HepG2 (cell line): ENCODE results near the gene TUBB. TPM values are rescaled to one million over a fixed set of nuclear protein-coding genes. Genes with fewer than 3 reads are reported as not detected.

Experiments used
- BATF2 ChIP-seq: sonication (generic); formaldehyde crosslinking; IDR thresholded peaks from 2 replicates; pipeline ENCODE4 v1.8.0; 2022; ENCODE audit warnings: mild to moderate bottlenecking, missing genetic modification reagents, moderate library complexity
- BCL6 ChIP-seq: IDR thresholded peaks from 2 replicates; pipeline ENCODE4 v1.6.1; 2016; ENCODE audit warnings: missing genetic modification reagents, missing compliant biosample characterization
- CHD2 ChIP-seq: IDR thresholded peaks from 2 replicates; pipeline ENCODE4 v1.6.1; 2011; ENCODE audit warnings: low read depth, low read length, improper control_type of control experiment
- E2F1 ChIP-seq: sonication (generic); formaldehyde crosslinking; IDR thresholded peaks from 2 replicates; pipeline ENCODE4 v1.5.0; 2020; ENCODE audit warnings: missing genetic modification reagents
- FUBP1 ChIP-seq: sonication (generic); formaldehyde crosslinking; IDR thresholded peaks from 2 replicates; pipeline ENCODE4 v1.5.1; 2020; ENCODE audit warnings: missing genetic modification reagents, mild to moderate bottlenecking, borderline replicate concordance
- HMG20A ChIP-seq: IDR thresholded peaks from 2 replicates; pipeline ENCODE4 v1.6.1; 2016; ENCODE audit warnings: borderline replicate concordance
- IKZF1 ChIP-seq: fragments of 450-650 bp; IDR thresholded peaks from 2 replicates; pipeline ENCODE4 v1.7.1; 2016
- JDP2 ChIP-seq: sonication (generic); formaldehyde crosslinking; IDR thresholded peaks from 2 replicates; pipeline ENCODE4 v1.8.1; 2022; ENCODE audit warnings: missing genetic modification reagents, borderline replicate concordance
- JUNB ChIP-seq: sonication (generic); formaldehyde crosslinking; IDR thresholded peaks from 2 replicates; pipeline ENCODE4 v1.8.0; 2022; ENCODE audit warnings: missing genetic modification reagents, mild to moderate bottlenecking, borderline replicate concordance
- MED13 ChIP-seq: sonication (generic); formaldehyde crosslinking; IDR thresholded peaks from 2 replicates; pipeline ENCODE4 v1.5.0; 2020; ENCODE audit warnings: missing genetic modification reagents
- MIER2 ChIP-seq: IDR thresholded peaks from 2 replicates; pipeline ENCODE4 v1.6.1; 2016; ENCODE audit warnings: missing biosample characterization, missing genetic modification reagents
- TRAFD1 ChIP-seq: sonication (generic); formaldehyde crosslinking; IDR thresholded peaks from 2 replicates; pipeline ENCODE4 v1.5.1; 2020; ENCODE audit warnings: missing genetic modification reagents, mild to moderate bottlenecking, borderline replicate concordance
- XBP1 ChIP-seq: sonication (generic); formaldehyde crosslinking; IDR thresholded peaks from 2 replicates; pipeline ENCODE4 v1.5.0; 2020; ENCODE audit warnings: missing genetic modification reagents
- ZBTB10 ChIP-seq: sonication (generic); formaldehyde crosslinking; IDR thresholded peaks from 2 replicates; pipeline ENCODE4 v1.4.0; 2020; ENCODE audit warnings: missing genetic modification reagents, borderline replicate concordance
- ZNF556 ChIP-seq: sonication (generic); formaldehyde crosslinking; IDR thresholded peaks from 2 replicates; pipeline ENCODE4 v1.4.0; 2020; ENCODE audit warnings: mild to moderate bottlenecking, missing genetic modification reagents, borderline replicate concordance
- ZNF574 ChIP-seq: sonication (generic); formaldehyde crosslinking; IDR thresholded peaks from 2 replicates; pipeline ENCODE4 v1.4.0; 2020; ENCODE audit warnings: missing genetic modification reagents
- ZNF879 ChIP-seq: sonication (generic); formaldehyde crosslinking; IDR thresholded peaks from 2 replicates; pipeline ENCODE4 v1.8.1; 2023; ENCODE audit warnings: missing genetic modification reagents
- polyA plus RNA-seq, 8 experiments: library from polyadenylated mRNA; depleted of rRNA in 3 of 8; stranded (reverse) in 7 of 8; unstranded in 1 of 8; fragments of >200 nt; fragmentation: Illumina TruSeq in 4 of 8; extraction: Trizol in 4 of 8; gene quantifications; 2 replicates each; pipeline versions ENCODE4 v1.2.1 to v1.2.3, GENCODE V29; 2011 to 2016; ENCODE audit warnings: low read depth in 4 of 8, missing spikeins in 1 of 8, mixed read lengths in 1 of 8; ENCODE audit not compliant: insufficient read depth in 1 of 8
- total RNA-seq, 5 experiments: library from RNA; depleted of rRNA; stranded (reverse); fragments of >200 nt; fragmentation: Illumina TruSeq; extraction: Trizol; gene quantifications; 2 replicates each; pipeline ENCODE4 v1.2.3, GENCODE V29; 2016; ENCODE audit warnings: low read depth in 1 of 5

Gene TUBB
- total and polyA plus RNA-seq, 2 of the 13 experiments (the other 11 are each of a cell fraction or from before 2014, with no cell fraction given) = 911 to 1,163 TPM

GRCh38 chr6:30725713-30726505 lies 5.8 kb downstream of the TUBB start (continued):
- TF ChIP-seq TRAFD1 (CRISPR knock-in tag) (no peak), IKZF1 (no peak), BCL6 (CRISPR knock-in tag) (no peak), ZBTB10 (CRISPR knock-in tag) (no peak), ZNF556 (no peak), JDP2 (CRISPR knock-in tag) (no peak), HMG20A (CRISPR knock-in tag) (no peak), ZNF574 (CRISPR knock-in tag) (no peak; the same call in 1 of the 2 replicates), FUBP1 (CRISPR knock-in tag) (0 out of 2 replicates have a peak, but pooled peaks have one; percentile 27), XBP1 (CRISPR knock-in tag) (no peak), BATF2 (0 out of 2 replicates have a peak, but pooled peaks have one; percentile 32), CHD2 (0 out of 2 replicates have a peak, but pooled peaks have one; percentile 25), MIER2 (CRISPR knock-in tag) (no peak; the same call in 1 of the 2 replicates), E2F1 (CRISPR knock-in tag) (no peak), JUNB (CRISPR knock-in tag) (peak; percentile 57; the same call in 1 of the 2 replicates), ZNF879 (CRISPR knock-in tag) (no peak), MED13 (CRISPR knock-in tag) (no peak)
